Erythroblast (primary cell): ENCODE measurements around the gene PRMT3.

Experiments used
- DNase-seq, 2 experiments: peaks; one replicate each; lab custom pipeline; 2025; lab: John Stamatoyannopoulos, UW
- GATA1 ChIP-seq: IDR thresholded peaks from 2 replicates; pipeline ENCODE4 v1.6.1; 2011; ENCODE audit warnings: low read depth, mild to moderate bottlenecking, control low read depth, low read length, moderate library complexity
- POLR2A ChIP-seq: IDR thresholded peaks from 2 replicates; pipeline ENCODE4 v1.6.1; 2011; ENCODE audit warnings: mild to moderate bottlenecking, low read length

PRMT3 gene

GRCh38 chr11:20387261-20388095 is at the start of gene PRMT3:
Gene PRMT3 (plus strand): TSS chr11:20387716. CDS start chr11:20387747, 31 bp downstream.
- no peak for TF ChIP-seq GATA1
- TF ChIP-seq POLR2A = peak; percentile 94

GRCh38 chr11:20342347-20343141 is 45.0 kb upstream of the PRMT3 start:
- no peak for TF ChIP-seq POLR2A
- TF ChIP-seq GATA1 = no peak
- DNase-seq = peak in 1 of 2 experiments; percentile 9

More at GRCh38 chr11:20387261-20388095, at the start of gene PRMT3:
- DNase-seq = peak; percentile 98 to 99

- no peak for TF ChIP-seq GATA1
- TF ChIP-seq POLR2A = no peak
Measured at GRCh38 chr11:20351136-20351535, 36.4 kb upstream of the PRMT3 start.

GRCh38 chr11:20351751-20352262 is 35.7 kb upstream of the PRMT3 start:
- no peak for DNase-seq
- no peak for TF ChIP-seq GATA1

More at GRCh38 chr11:20351136-20351535, 36.4 kb upstream of the PRMT3 start:
- no peak for DNase-seq

- no peak for TF ChIP-seq POLR2A
- no peak for TF ChIP-seq GATA1
- DNase-seq = peak; percentile 39 to 68
Measured at GRCh38 chr11:20353829-20354434, 33.6 kb upstream of the PRMT3 start.

GRCh38 chr11:20355221-20356219 is 32.0 kb upstream of the PRMT3 start:
- TF ChIP-seq GATA1 = no peak
- TF ChIP-seq POLR2A = no peak
- peak; percentile 52 to 73 for DNase-seq

GRCh38 chr11:20357150-20357549 is 30.4 kb upstream of the PRMT3 start:
- DNase-seq = peak; percentile 13 to 49
- TF ChIP-seq GATA1 (no peak), POLR2A (no peak)

- peak; percentile 32 to 66 for DNase-seq
- TF ChIP-seq GATA1 (no peak), POLR2A (no peak)
Measured at GRCh38 chr11:20360650-20361049, 26.9 kb upstream of the PRMT3 start.

GRCh38 chr11:20362481-20362880 is 25.0 kb upstream of the PRMT3 start:
- no peak for DNase-seq
- TF ChIP-seq GATA1 = no peak
- TF ChIP-seq POLR2A = no peak

- DNase-seq = no peak
- TF ChIP-seq GATA1 (no peak), POLR2A (no peak)
Measured at GRCh38 chr11:20363149-20363499, 24.4 kb upstream of the PRMT3 start.

GRCh38 chr11:20363500-20364340 is 23.8 kb upstream of the PRMT3 start, which contains the start of gene HTATIP2:
Gene HTATIP2 (plus strand): TSS chr11:20363714. CDS start chr11:20364238, 524 bp downstream.
- TF ChIP-seq POLR2A = peak; percentile 80
- TF ChIP-seq GATA1 = no peak
- DNase-seq = peak; percentile 85 to 86
